G401.6 (cell line): Measurements from ENCODE around the gene TBX4.
"Not testable (repeated sequence)": the region's sequence is repeated elsewhere in the genome, so short reads cannot be mapped to it uniquely, and the experiment has no call there.

ENCODE experiments used
- FAIRE-seq: peaks from 2 replicates; lab custom pipeline; 2012; peaks lifted over from hg19 to GRCh38; lab: Jason Lieb, UNC

The TBX4 gene

GRCh38 chr17:61484174-61484573 lies 32.0 kb downstream of the TBX4 start:
- FAIRE-seq, result no peak

GRCh38 chr17:61485067-61485775 lies 33.0 kb downstream of the TBX4 start:
- no peak for FAIRE-seq

GRCh38 chr17:61486135-61487120 lies 34.2 kb downstream of the TBX4 start:
- FAIRE-seq, result no peak

GRCh38 chr17:61487161-61487988 lies 35.2 kb downstream of the TBX4 start:
- no peak for FAIRE-seq

GRCh38 chr17:61487989-61488595 lies 35.9 kb downstream of the TBX4 start:
- no peak for FAIRE-seq

GRCh38 chr17:61488878-61489718 lies 36.9 kb downstream of the TBX4 start:
- no peak for FAIRE-seq

- FAIRE-seq, result no peak
Observed at GRCh38 chr17:61489719-61490490, 37.7 kb downstream of the TBX4 start.

GRCh38 chr17:61490540-61490975 lies 38.3 kb downstream of the TBX4 start:
- FAIRE-seq, result no peak

- no peak for FAIRE-seq
Observed at GRCh38 chr17:61491981-61492380, 39.8 kb downstream of the TBX4 start.

GRCh38 chr17:61492759-61493526 lies 40.7 kb downstream of the TBX4 start:
- no peak for FAIRE-seq

- FAIRE-seq, result not testable (repeated sequence)
Observed at GRCh38 chr17:61493830-61494324, 41.7 kb downstream of the TBX4 start.

GRCh38 chr17:61494325-61495160 lies 42.3 kb downstream of the TBX4 start:
- FAIRE-seq, result no peak

- FAIRE-seq, result no peak
Observed at GRCh38 chr17:61495161-61495857, 43.1 kb downstream of the TBX4 start.

GRCh38 chr17:61496174-61496956 lies 44.1 kb downstream of the TBX4 start:
- no peak for FAIRE-seq

- no peak for FAIRE-seq
Observed at GRCh38 chr17:61496957-61497653, 44.9 kb downstream of the TBX4 start.
